ENCODE results near the gene POLR1G. TPM values are rescaled to one million over a fixed set of nuclear protein-coding genes. Genes with fewer than 3 reads are reported as not detected.

The POLR1G gene
- total and polyA plus RNA-seq, 4 donors = 1.1 to 2.4 (median 1.9) TPM

- no peak for DNase-seq (ENCODE audit: low spot score)
- Histone ChIP-seq H3K4me3 (ENCODE audit: low read depth in 1 of 3, low read length in 3 of 3) (no peak overlapping the region), H3K4me1 (ENCODE audit: control insufficient read depth in 4 of 4, insufficient read depth in 4 of 4, low read length in 3 of 4) (peaks cover 4 to 17% (median 9%) of the 10 kb centered on the region in 4 donors), H3K9ac (ENCODE audit: low read depth in 1 of 2, low read length in 2 of 2) (no peak overlapping the region), H3K27me3 (ENCODE audit: control insufficient read depth in 4 of 4, insufficient read depth in 4 of 4, low read length in 3 of 4) (no peaks in the 10 kb centered on the region), H3K27ac (ENCODE audit: low read depth in 1 of 2, low read length in 2 of 2) (no peak overlapping the region), H3K9me3 (ENCODE audit: control insufficient read depth in 4 of 4, low read length in 3 of 4) (no peaks in the 10 kb centered on the region), H3K36me3 (ENCODE audit: control insufficient read depth in 4 of 4, insufficient read depth in 3 of 4, low read depth in 1 of 4, low read length in 3 of 4) (no peaks in the 10 kb centered on the region)
- TF ChIP-seq FOXA2 (IDR thresholded peaks at IDR 0.05) = no peak
- TF ChIP-seq EGR1 (IDR thresholded peaks at IDR 0.05; ENCODE audit: low read depth in 2 of 2) = no peak
- TF ChIP-seq SP1 (IDR thresholded peaks at IDR 0.05) = no peak
- WGBS = 95% methylated on average over 9 of the region's 9 CpGs
Measured at GRCh38 chr19:45440873-45441654, 34.6 kb downstream of the POLR1G start.

- DNase-seq (ENCODE audit: low spot score) = no peak
- peak overlapping the region in 1 of 2 donors; percentile 5 for H3K27ac ChIP-seq (ENCODE audit: low read depth in 1 of 2, low read length in 2 of 2)
- TF ChIP-seq FOXA2 (IDR thresholded peaks at IDR 0.05) (no peak), REST (IDR thresholded peaks at IDR 0.05) (no peak), HNF4A (conservative IDR thresholded peaks at IDR 0.05) (no peak), FOXA1 (IDR thresholded peaks at IDR 0.05) (no peak), JUND (IDR thresholded peaks at IDR 0.05) (no peak), ZBTB33 (IDR thresholded peaks at IDR 0.05) (no peak), SP1 (IDR thresholded peaks at IDR 0.05) (no peak), CTCF (IDR thresholded peaks at IDR 0.05; ENCODE audit: low read depth, low read length, missing input control) (no peak), EGR1 (IDR thresholded peaks at IDR 0.05; ENCODE audit: low read depth in 2 of 2) (no peak), HNF4G (IDR thresholded peaks at IDR 0.05) (no peak), GABPA (IDR thresholded peaks at IDR 0.05 in 1 of 2, conservative IDR thresholded peaks at IDR 0.05 in 1 of 2) (no peak), ATF3 (IDR thresholded peaks at IDR 0.05) (no peak), RXRA (IDR thresholded peaks at IDR 0.05) (no peak), RAD21 (IDR thresholded peaks at IDR 0.05) (no peak), TAF1 (conservative IDR thresholded peaks at IDR 0.05) (no peak)
- no peak overlapping the region for H3K9ac ChIP-seq (ENCODE audit: low read depth in 1 of 2, low read length in 2 of 2)
- H3K27me3 ChIP-seq (ENCODE audit: control insufficient read depth in 4 of 4, insufficient read depth in 4 of 4, low read length in 3 of 4) = no peaks in the 10 kb centered on the region
- H3K9me3 ChIP-seq (ENCODE audit: control insufficient read depth in 4 of 4, low read length in 3 of 4) = no peaks in the 10 kb centered on the region
- no peaks in the 10 kb centered on the region for H3K36me3 ChIP-seq (ENCODE audit: control insufficient read depth in 4 of 4, insufficient read depth in 3 of 4, low read depth in 1 of 4, low read length in 3 of 4)
- H3K4me1 ChIP-seq (ENCODE audit: control insufficient read depth in 4 of 4, insufficient read depth in 4 of 4, low read length in 3 of 4) = peaks cover 4 to 17% (median 9%) of the 10 kb centered on the region in 4 donors
- no peak overlapping the region for H3K4me3 ChIP-seq (ENCODE audit: low read depth in 1 of 3, low read length in 3 of 3)
- 75% methylated on average over 2 of the region's 2 CpGs for WGBS
Measured at GRCh38 chr19:45442408-45442777, 35.9 kb downstream of the POLR1G start.
